ENCODE data around the gene CPNE4. TPM values are rescaled to one million over a fixed set of nuclear protein-coding genes. Genes with fewer than 3 reads are reported as not detected.

CPNE4 gene
- total and polyA plus RNA-seq, 8 donors = 0.14 to 1.7 (median 0.66) TPM

- WGBS, 2 donors = 89 to 97% methylated on average over 2 of the region's 2 CpGs
- no peak for FAIRE-seq
- Histone ChIP-seq H3K36me3 (no peaks in the 10 kb centered on the region), H3K4me3 (no peak overlapping the region), H3K27ac (no peak overlapping the region), H3K27me3 (no peaks in the 10 kb centered on the region), H3K9me3 (no peaks in the 10 kb centered on the region), H3K4me1 (no peaks in the 10 kb centered on the region)
- intact Hi-C loops (cut with DNase I) = no loop called here
- no peak for TF ChIP-seq CTCF (IDR thresholded peaks at IDR 0.05)
- no peak for ATAC-seq
- no peak for DNase-seq
Observed at GRCh38 chr3:131555456-131555855, 479.4 kb downstream of the CPNE4 start.

- no peak for TF ChIP-seq CTCF (IDR thresholded peaks at IDR 0.05)
- 74 to 82% methylated on average over 3 of the region's 3 CpGs for WGBS, 2 donors
- Histone ChIP-seq H3K4me1 (no peaks in the 10 kb centered on the region), H3K9me3 (no peaks in the 10 kb centered on the region), H3K36me3 (no peaks in the 10 kb centered on the region), H3K27ac (no peak overlapping the region), H3K27me3 (no peaks in the 10 kb centered on the region), H3K4me3 (no peak overlapping the region)
- intact Hi-C loops (cut with DNase I) = no loop called here
- DNase-seq = no peak
- FAIRE-seq = no peak
- ATAC-seq = no peak
Observed at GRCh38 chr3:131553495-131554247, 481.1 kb downstream of the CPNE4 start.

GRCh38 chr3:131551761-131552160 lies 483.1 kb downstream of the CPNE4 start:
- 25 to 30% methylated on average over 4 of the region's 4 CpGs for WGBS, 2 donors
- no peaks in the 10 kb centered on the region for H3K27me3 ChIP-seq
- no peak for FAIRE-seq
- H3K4me1 ChIP-seq = no peaks in the 10 kb centered on the region
- ATAC-seq = no peak
- no peak for DNase-seq
- no peaks in the 10 kb centered on the region for H3K9me3 ChIP-seq
- TF ChIP-seq CTCF (IDR thresholded peaks at IDR 0.05) = no peak
- intact Hi-C loops (cut with DNase I) = no loop called here
- H3K4me3 ChIP-seq = no peak overlapping the region
- no peak overlapping the region for H3K27ac ChIP-seq
- H3K36me3 ChIP-seq = no peaks in the 10 kb centered on the region

- WGBS, 2 donors = 60 to 63% methylated on average over 4 of the region's 4 CpGs
- no peak overlapping the region for H3K4me3 ChIP-seq
- no peak for TF ChIP-seq CTCF (IDR thresholded peaks at IDR 0.05)
- FAIRE-seq = no peak
- no peaks in the 10 kb centered on the region for H3K27me3 ChIP-seq
- H3K27ac ChIP-seq = no peak overlapping the region
- H3K9me3 ChIP-seq = no peaks in the 10 kb centered on the region
- no peaks in the 10 kb centered on the region for H3K36me3 ChIP-seq
- intact Hi-C loops (cut with DNase I) = no loop called here
- no peak for ATAC-seq
- no peak for DNase-seq
- H3K4me1 ChIP-seq = no peaks in the 10 kb centered on the region
Observed at GRCh38 chr3:131550562-131551465, 484.0 kb downstream of the CPNE4 start.
